ENCODE results near the gene HECTD4. TPM values are rescaled to one million over a fixed set of nuclear protein-coding genes. Genes with fewer than 3 reads are reported as not detected.
A peak's percentile ranks its signal among the peaks of the same experiment; 100 is the strongest.

The HECTD4 gene
- total RNA-seq, 2 donors from 2014 or later = 46.6 to 48.2 TPM

GRCh38 chr12:112353393-112353792 is 28.8 kb downstream of the HECTD4 start:
- Histone ChIP-seq H3K9ac (ENCODE audit: extremely low read depth, low read length, poor library complexity, severe bottlenecking) (no peak overlapping the region), H3K36me3 (ENCODE audit: control insufficient read depth, insufficient read depth, low read length) (no peaks in the 10 kb centered on the region), H3K27ac (ENCODE audit: low read depth, low read length) (no peak overlapping the region), H3K4me1 (ENCODE audit: control insufficient read depth, insufficient read depth, low read length) (no peaks in the 10 kb centered on the region), H3K27me3 (ENCODE audit: control insufficient read depth, insufficient read depth, low read length, poor library complexity, severe bottlenecking) (no peaks in the 10 kb centered on the region), H3K4me3 (ENCODE audit: low read length) (no peak overlapping the region), H3K9me3 (ENCODE audit: control insufficient read depth, low read length) (no peaks in the 10 kb centered on the region)
- Mint-ChIP-seq H3K36me3 (ENCODE audit: low read depth) (peaks cover 2% of the 10 kb centered on the region), H3K27me3 (ENCODE audit: insufficient read depth) (no peaks in the 10 kb centered on the region), H3K4me1 (peaks cover 6% of the 10 kb centered on the region), H3K4me3 (no peak overlapping the region), H3K27ac (no peak overlapping the region), H3K9me3 (no peaks in the 10 kb centered on the region)
- WGBS, 2 experiments (ENCODE audit: insufficient coverage in 1 of 2, insufficient read length in 1 of 2) = 86 to 91% methylated on average over 1 to 3 of the region's 3 CpGs
- no peak for DNase-seq
- TF ChIP-seq, protein P1, sequence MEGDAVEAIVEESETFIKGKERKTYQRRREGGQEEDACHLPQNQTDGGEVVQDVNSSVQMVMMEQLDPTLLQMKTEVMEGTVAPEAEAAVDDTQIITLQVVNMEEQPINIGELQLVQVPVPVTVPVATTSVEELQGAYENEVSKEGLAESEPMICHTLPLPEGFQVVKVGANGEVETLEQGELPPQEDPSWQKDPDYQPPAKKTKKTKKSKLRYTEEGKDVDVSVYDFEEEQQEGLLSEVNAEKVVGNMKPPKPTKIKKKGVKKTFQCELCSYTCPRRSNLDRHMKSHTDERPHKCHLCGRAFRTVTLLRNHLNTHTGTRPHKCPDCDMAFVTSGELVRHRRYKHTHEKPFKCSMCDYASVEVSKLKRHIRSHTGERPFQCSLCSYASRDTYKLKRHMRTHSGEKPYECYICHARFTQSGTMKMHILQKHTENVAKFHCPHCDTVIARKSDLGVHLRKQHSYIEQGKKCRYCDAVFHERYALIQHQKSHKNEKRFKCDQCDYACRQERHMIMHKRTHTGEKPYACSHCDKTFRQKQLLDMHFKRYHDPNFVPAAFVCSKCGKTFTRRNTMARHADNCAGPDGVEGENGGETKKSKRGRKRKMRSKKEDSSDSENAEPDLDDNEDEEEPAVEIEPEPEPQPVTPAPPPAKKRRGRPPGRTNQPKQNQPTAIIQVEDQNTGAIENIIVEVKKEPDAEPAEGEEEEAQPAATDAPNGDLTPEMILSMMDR (conservative IDR thresholded peaks at IDR 0.05) = no peak

DNA sequence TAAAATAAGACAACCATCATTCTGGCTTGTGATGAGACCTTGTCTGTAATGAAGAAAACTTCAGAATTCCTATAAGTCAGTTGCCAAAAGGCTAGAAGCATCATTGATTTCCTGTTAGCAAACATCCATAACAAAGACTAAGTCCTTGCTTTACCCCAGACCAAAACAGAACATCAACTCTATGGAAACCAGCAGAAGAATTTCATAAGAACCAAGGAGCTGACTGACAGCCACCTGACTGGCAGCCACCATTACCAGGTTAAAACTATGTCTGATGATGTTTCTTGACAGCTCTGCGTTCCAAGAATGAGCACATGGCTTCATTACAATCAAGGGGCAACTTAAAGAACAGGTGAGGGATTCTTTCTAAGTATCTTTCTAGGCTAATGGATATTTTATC is 29.3 kb downstream of the HECTD4 start:
- no peaks in the 10 kb centered on the region for H3K36me3 ChIP-seq (ENCODE audit: control insufficient read depth, insufficient read depth, low read length)
- WGBS, 2 experiments (ENCODE audit: insufficient coverage in 1 of 2, insufficient read length in 1 of 2) = 100% methylated on average over 1 of the region's 1 CpG
- H3K27me3 ChIP-seq (ENCODE audit: control insufficient read depth, insufficient read depth, low read length, poor library complexity, severe bottlenecking) = no peaks in the 10 kb centered on the region
- no peak overlapping the region for H3K4me3 ChIP-seq (ENCODE audit: low read length)
- no peaks in the 10 kb centered on the region for H3K9me3 ChIP-seq (ENCODE audit: control insufficient read depth, low read length)
- no peak overlapping the region for H3K27ac ChIP-seq (ENCODE audit: low read depth, low read length)
- no peak for DNase-seq
- no peaks in the 10 kb centered on the region for H3K4me1 ChIP-seq (ENCODE audit: control insufficient read depth, insufficient read depth, low read length)
- H3K9me3 Mint-ChIP-seq = no peaks in the 10 kb centered on the region
- peaks cover 2% of the 10 kb centered on the region for H3K36me3 Mint-ChIP-seq (ENCODE audit: low read depth)
- peaks cover 6% of the 10 kb centered on the region for H3K4me1 Mint-ChIP-seq
- TF ChIP-seq, protein P1 (conservative IDR thresholded peaks at IDR 0.05) = no peak
- no peak overlapping the region for H3K4me3 Mint-ChIP-seq
- H3K27ac Mint-ChIP-seq = peak overlapping the region; percentile 12
- H3K9ac ChIP-seq (ENCODE audit: extremely low read depth, low read length, poor library complexity, severe bottlenecking) = no peak overlapping the region
- no peaks in the 10 kb centered on the region for H3K27me3 Mint-ChIP-seq (ENCODE audit: insufficient read depth)

- no peak for DNase-seq
- 91 to 93% methylated on average over 2 to 3 of the region's 3 CpGs for WGBS, 2 experiments (ENCODE audit: insufficient coverage in 1 of 2, insufficient read length in 1 of 2)
- H3K27me3 ChIP-seq (ENCODE audit: control insufficient read depth, insufficient read depth, low read length, poor library complexity, severe bottlenecking) = no peaks in the 10 kb centered on the region
- no peak overlapping the region for H3K4me3 ChIP-seq (ENCODE audit: low read length)
- H3K4me1 ChIP-seq (ENCODE audit: control insufficient read depth, insufficient read depth, low read length) = no peaks in the 10 kb centered on the region
- H3K4me3 Mint-ChIP-seq = no peak overlapping the region
- no peak overlapping the region for H3K9ac ChIP-seq (ENCODE audit: extremely low read depth, low read length, poor library complexity, severe bottlenecking)
- H3K9me3 Mint-ChIP-seq = no peaks in the 10 kb centered on the region
- peaks cover 2% of the 10 kb centered on the region for H3K36me3 Mint-ChIP-seq (ENCODE audit: low read depth)
- H3K27ac ChIP-seq (ENCODE audit: low read depth, low read length) = no peak overlapping the region
- no peaks in the 10 kb centered on the region for H3K9me3 ChIP-seq (ENCODE audit: control insufficient read depth, low read length)
- no peaks in the 10 kb centered on the region for H3K36me3 ChIP-seq (ENCODE audit: control insufficient read depth, insufficient read depth, low read length)
- TF ChIP-seq, protein P1 (conservative IDR thresholded peaks at IDR 0.05) = no peak
- H3K4me1 Mint-ChIP-seq = peaks cover 5% of the 10 kb centered on the region
- no peaks in the 10 kb centered on the region for H3K27me3 Mint-ChIP-seq (ENCODE audit: insufficient read depth)
- no peak overlapping the region for H3K27ac Mint-ChIP-seq
Observed at GRCh38 chr12:112350593-112351592, 31.3 kb downstream of the HECTD4 start.

All from endodermal cell (in vitro differentiated cells).